ENCODE measurements around the gene RNF103. TPM values are rescaled to one million over a fixed set of nuclear protein-coding genes. Genes with fewer than 3 reads are reported as not detected.

RNF103 gene
- total and polyA plus RNA-seq, 2 donors (not counting 1 experiment from before 2014, with no cell fraction given), result 20.3 to 20.9 TPM

DNA sequence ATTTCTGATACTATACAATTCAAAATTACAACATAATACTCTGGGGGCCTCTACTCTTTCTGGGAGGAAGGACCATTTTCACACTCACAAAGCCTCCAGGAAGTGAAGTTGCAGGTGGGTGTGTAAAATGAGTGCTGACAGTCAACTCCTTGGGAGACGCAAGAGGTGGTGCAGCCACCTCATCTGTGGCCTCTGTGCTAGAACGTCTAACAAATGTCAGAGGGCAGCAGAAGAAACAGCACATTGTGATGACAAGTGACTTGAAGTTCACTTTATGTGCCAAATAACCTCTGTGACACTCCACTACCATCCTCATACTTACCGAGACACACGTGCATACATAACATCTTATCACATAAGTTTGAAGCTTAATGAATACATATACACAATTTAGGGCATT is 10.2 kb downstream of the RNF103 start:
- Histone ChIP-seq H3K79me2 (ENCODE audit: control insufficient read depth, insufficient read depth, low read length) (no peaks in the 10 kb centered on the region), H3K9me3 (ENCODE audit: control insufficient read depth, insufficient read depth, low read depth, low read length) (no peaks in the 10 kb centered on the region), H4K20me1 (ENCODE audit: control insufficient read depth, extremely low read depth, insufficient read depth, low read length) (no peaks in the 10 kb centered on the region)

DNA sequence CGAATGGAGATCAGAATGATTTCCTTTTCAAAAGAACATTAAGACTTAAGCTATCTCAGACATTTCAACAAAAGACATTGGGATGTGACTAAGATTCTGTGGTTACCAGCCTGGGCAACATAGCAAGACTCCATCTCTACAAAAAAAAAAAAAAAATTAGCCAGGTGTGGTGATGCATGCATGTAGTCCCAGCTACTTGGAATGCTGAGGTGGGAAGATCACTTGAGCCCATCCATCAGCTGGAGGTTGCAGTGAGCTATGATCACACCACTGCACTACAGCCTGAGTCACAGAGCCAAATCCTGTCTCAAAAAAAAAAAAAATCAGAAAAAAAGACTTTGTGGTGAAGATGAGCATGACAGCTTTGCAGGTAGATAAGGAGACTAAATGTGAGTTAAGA is 12.8 kb downstream of the RNF103 start:
- Histone ChIP-seq H3K79me2 (ENCODE audit: control insufficient read depth, insufficient read depth, low read length) (no peaks in the 10 kb centered on the region), H3K9ac (ENCODE audit: insufficient read depth, low read length) (no peak overlapping the region), H2AFZ (ENCODE audit: low read length) (no peak overlapping the region), H3K27me3 (ENCODE audit: control insufficient read depth, insufficient read depth, low read length) (no peaks in the 10 kb centered on the region), H3K27ac (ENCODE audit: insufficient read depth, low read length) (no peak overlapping the region), H4K20me1 (ENCODE audit: control insufficient read depth, extremely low read depth, insufficient read depth, low read length) (no peaks in the 10 kb centered on the region), H3K4me3 (replicated peaks in 1 of 4; ENCODE audit: control extremely low read depth in 1 of 4, insufficient read depth in 1 of 4, low read depth in 3 of 4, low read length in 4 of 4) (no peak overlapping the region), H3K4me2 (ENCODE audit: extremely low read depth, insufficient read depth, low read length) (no peak overlapping the region), H3K36me3 (ENCODE audit: control insufficient read depth, insufficient read depth, low read length) (peaks cover 1% of the 10 kb centered on the region), H3K4me1 (ENCODE audit: control insufficient read depth, extremely low read depth, insufficient read depth, low read length) (no peaks in the 10 kb centered on the region), H3K9me3 (ENCODE audit: control insufficient read depth, insufficient read depth, low read depth, low read length) (no peaks in the 10 kb centered on the region)
- TF ChIP-seq, protein P1, sequence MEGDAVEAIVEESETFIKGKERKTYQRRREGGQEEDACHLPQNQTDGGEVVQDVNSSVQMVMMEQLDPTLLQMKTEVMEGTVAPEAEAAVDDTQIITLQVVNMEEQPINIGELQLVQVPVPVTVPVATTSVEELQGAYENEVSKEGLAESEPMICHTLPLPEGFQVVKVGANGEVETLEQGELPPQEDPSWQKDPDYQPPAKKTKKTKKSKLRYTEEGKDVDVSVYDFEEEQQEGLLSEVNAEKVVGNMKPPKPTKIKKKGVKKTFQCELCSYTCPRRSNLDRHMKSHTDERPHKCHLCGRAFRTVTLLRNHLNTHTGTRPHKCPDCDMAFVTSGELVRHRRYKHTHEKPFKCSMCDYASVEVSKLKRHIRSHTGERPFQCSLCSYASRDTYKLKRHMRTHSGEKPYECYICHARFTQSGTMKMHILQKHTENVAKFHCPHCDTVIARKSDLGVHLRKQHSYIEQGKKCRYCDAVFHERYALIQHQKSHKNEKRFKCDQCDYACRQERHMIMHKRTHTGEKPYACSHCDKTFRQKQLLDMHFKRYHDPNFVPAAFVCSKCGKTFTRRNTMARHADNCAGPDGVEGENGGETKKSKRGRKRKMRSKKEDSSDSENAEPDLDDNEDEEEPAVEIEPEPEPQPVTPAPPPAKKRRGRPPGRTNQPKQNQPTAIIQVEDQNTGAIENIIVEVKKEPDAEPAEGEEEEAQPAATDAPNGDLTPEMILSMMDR (conservative IDR thresholded peaks at IDR 0.05 in 1 of 2, IDR thresholded peaks at IDR 0.05 in 1 of 2; ENCODE audit: low read depth in 1 of 2, low read length in 2 of 2), result no peak
- DNase-seq (ENCODE audit: low read depth in 2 of 2), result no peak

More for the DNA sequence above, 10.2 kb downstream of the RNF103 start:
- Histone ChIP-seq H3K9ac (ENCODE audit: insufficient read depth, low read length) (no peak overlapping the region), H3K36me3 (ENCODE audit: control insufficient read depth, insufficient read depth, low read length) (peaks cover 1% of the 10 kb centered on the region), H3K4me2 (ENCODE audit: extremely low read depth, insufficient read depth, low read length) (no peak overlapping the region), H3K4me1 (ENCODE audit: control insufficient read depth, extremely low read depth, insufficient read depth, low read length) (no peaks in the 10 kb centered on the region), H3K27ac (ENCODE audit: insufficient read depth, low read length) (no peak overlapping the region), H2AFZ (ENCODE audit: low read length) (no peak overlapping the region), H3K27me3 (ENCODE audit: control insufficient read depth, insufficient read depth, low read length) (no peaks in the 10 kb centered on the region), H3K4me3 (replicated peaks in 1 of 4; ENCODE audit: control extremely low read depth in 1 of 4, insufficient read depth in 1 of 4, low read depth in 3 of 4, low read length in 4 of 4) (no peak overlapping the region)
- no peak for DNase-seq (ENCODE audit: low read depth in 2 of 2)
- TF ChIP-seq, protein P1 (conservative IDR thresholded peaks at IDR 0.05 in 1 of 2, IDR thresholded peaks at IDR 0.05 in 1 of 2; ENCODE audit: low read depth in 1 of 2, low read length in 2 of 2), result no peak
- TF ChIP-seq EZH2 (IDR thresholded peaks at IDR 0.05; ENCODE audit: low read length, missing control alignments), result no peak

DNA sequence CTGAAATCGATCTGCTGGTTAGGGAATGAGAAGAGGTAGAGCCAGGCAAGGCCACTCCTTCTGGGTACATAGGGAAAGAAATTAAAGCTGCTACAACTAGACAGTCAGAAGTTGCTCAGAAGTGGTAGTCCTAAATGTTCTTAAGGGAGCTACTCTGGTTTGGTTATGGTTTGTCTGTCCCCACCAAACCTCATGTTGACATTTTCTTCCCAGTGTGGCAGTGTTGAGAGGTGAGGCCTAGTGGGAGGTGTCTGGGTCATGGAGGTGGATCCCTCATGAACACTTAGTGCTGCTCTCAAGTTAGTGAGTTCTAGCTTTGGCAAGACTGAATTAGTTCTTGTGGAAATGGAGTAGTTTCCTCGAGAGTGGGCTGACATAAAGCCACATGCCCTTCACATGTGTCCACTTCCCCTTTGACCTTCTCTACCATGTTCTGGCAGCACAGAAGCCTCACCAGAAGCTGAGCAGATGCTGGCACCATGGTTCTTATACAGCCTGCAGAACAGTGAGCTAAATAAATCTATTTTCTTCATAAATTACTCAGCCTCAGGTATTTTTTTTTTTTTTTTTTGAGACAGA is 14.7 kb downstream of the RNF103 start:
- DNase-seq (ENCODE audit: low read depth in 2 of 2), result no peak
- H4K20me1 ChIP-seq (ENCODE audit: control insufficient read depth, extremely low read depth, insufficient read depth, low read length), result no peaks in the 10 kb centered on the region
- no peak overlapping the region for H3K27ac ChIP-seq (ENCODE audit: insufficient read depth, low read length)
- H3K4me2 ChIP-seq (ENCODE audit: extremely low read depth, insufficient read depth, low read length), result no peak overlapping the region
- no peaks in the 10 kb centered on the region for H3K4me1 ChIP-seq (ENCODE audit: control insufficient read depth, extremely low read depth, insufficient read depth, low read length)
- TF ChIP-seq, protein P1 (conservative IDR thresholded peaks at IDR 0.05 in 1 of 2, IDR thresholded peaks at IDR 0.05 in 1 of 2; ENCODE audit: low read depth in 1 of 2, low read length in 2 of 2), result no peak
- no peak for TF ChIP-seq EZH2 (IDR thresholded peaks at IDR 0.05; ENCODE audit: low read length, missing control alignments)
- no peaks in the 10 kb centered on the region for H3K79me2 ChIP-seq (ENCODE audit: control insufficient read depth, insufficient read depth, low read length)
- no peak overlapping the region for H3K4me3 ChIP-seq (replicated peaks in 1 of 4; ENCODE audit: control extremely low read depth in 1 of 4, insufficient read depth in 1 of 4, low read depth in 3 of 4, low read length in 4 of 4)
- H3K27me3 ChIP-seq (ENCODE audit: control insufficient read depth, insufficient read depth, low read length), result no peaks in the 10 kb centered on the region
- peaks cover 1% of the 10 kb centered on the region for H3K36me3 ChIP-seq (ENCODE audit: control insufficient read depth, insufficient read depth, low read length)
- H2AFZ ChIP-seq (ENCODE audit: low read length), result no peak overlapping the region
- H3K9ac ChIP-seq (ENCODE audit: insufficient read depth, low read length), result no peak overlapping the region
- no peaks in the 10 kb centered on the region for H3K9me3 ChIP-seq (ENCODE audit: control insufficient read depth, insufficient read depth, low read depth, low read length)

Measured in fibroblast of lung (primary cell).